ENCODE results near the gene INTS7. TPM values are rescaled to one million over a fixed set of nuclear protein-coding genes. Genes with fewer than 3 reads are reported as not detected.
"Not testable (repeated sequence)": the region's sequence is repeated elsewhere in the genome, so short reads cannot be mapped to it uniquely, and the experiment has no call there.

INTS7 gene
- total RNA-seq, 1 experiment from 2014 or later = 16.1 TPM

DNA sequence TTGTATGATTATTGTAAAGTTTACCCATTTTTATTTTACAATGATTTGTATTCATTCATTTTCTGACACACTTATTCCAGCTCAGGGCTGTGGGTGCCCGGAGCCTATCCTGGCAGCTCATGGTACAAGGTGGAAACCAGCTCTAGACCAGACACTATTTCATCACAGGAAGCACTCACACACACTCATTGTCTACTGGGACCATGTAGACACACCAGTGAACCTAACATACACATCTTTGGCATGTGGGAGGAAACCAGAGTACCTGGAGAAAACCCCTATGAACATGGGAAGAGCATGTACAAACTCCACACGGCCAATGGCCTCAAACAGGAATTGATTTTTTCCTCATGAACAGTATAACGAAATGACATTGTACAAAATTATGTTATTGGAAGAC lies 2.5 kb upstream of the INTS7 start:
- no peak for DNase-seq (ENCODE audit: low spot score)

DNA sequence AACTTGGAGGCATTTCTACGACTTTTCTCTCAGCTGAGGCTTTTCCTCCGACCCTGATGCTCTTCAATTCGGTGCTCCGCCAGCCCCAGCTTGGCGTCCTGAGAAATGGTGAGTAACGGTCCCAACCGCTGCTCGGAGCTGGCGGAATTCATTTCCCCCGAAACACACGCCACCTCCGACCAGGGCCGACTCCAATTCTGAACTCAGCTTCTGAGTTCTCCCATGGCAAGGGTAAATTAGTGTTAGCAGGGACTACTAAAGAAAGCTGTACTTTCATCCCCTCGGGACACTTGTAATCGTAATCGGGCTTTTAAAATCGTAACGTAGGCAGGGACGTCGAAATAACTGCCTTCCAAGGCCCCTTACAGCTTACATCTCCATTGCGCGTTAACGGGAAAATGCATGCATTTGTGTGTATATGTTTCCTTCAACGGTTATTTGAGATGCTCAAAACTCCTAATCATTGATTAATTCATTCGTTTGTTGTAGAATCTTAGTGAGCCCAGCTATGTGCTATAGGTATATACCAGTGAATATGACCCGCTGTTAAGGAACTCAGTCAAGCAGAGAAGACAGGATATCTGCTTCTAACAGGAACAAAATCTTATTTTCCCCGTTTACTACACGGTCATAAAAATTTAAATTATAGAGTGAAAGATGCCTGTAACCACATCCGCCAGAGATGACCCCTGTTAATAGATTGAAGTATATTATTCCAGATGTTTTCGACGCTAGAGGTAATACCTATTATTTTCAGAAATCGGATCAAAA lies 663 bp upstream of the INTS7 start:
- peak; percentile 55 for DNase-seq (ENCODE audit: low spot score)

DNA sequence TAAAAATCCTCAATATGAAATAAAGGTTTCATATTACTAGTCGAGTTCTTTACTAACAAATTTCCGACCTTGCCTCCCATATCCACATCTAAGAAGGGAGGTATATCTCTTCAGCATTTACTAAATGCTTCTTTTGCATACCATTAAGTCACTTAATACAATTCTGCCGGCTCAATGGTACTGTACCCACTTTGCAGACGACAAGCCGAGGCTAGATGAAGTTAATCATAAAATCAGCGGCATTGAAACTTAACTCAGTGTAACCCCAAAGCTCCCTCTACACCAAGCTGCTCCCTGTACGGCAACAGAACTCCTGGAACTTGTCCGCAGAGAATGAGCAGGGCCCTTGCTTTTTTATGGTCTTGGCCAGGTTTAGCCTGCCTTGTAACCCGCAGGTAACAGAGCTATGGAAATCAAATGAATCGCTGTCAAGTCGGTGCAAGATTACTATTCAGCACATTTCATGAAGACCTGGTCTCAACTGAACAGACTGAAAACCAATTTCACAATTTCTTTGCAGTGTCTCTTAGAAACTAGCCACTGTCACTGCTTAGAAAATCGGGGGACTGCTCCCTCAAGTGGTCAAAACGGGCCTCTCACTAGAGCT lies 738 bp downstream of the INTS7 start:
- no peak for DNase-seq (ENCODE audit: low spot score)

DNA sequence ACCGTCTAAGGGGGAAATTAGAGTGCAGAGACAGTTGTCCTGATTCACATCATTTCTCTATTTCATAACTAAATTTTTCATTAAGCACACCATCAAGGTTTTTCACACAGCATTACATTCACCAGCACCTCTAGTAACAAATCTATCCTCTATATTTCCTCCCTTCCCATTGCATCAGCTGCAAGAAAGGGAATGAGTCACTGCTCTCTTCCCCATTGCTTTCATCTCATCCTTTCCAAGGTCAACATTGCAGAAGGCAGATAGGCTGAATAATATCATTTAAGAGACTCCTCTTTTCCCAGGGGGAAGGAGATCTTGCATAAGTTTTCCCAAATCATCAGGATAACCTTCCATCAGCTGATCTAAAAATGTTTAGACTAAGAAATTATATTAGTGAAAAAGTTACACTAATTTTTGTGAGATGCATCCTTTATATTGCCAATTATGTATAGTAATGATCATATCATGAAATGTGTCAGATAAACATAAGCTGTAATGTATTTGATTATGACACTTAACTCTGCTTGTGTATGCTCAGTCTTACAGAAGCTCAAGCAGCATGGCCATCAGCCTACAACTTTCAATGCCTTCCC lies 4.3 kb downstream of the INTS7 start:
- no peak for DNase-seq (ENCODE audit: low spot score)

DNA sequence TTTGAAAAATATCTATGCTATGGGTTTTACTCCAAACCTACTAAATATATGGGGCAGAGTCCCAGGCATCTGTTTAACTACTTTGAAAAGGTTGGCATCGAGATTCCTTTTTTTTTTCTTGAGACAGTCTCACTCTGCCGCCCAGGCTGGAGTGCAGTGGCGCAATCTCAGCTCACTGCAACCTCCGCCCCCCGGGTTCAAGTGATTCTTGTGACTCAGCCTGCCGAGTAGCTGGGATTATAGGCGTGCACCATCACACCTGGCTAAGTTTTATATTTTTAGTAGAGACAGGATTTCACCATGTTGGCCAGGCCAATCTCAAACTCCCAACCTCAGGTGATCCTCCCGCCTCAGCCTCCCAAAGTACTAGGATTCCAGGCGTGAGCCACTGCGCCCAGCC lies 7.6 kb downstream of the INTS7 start:
- not testable (repeated sequence) for DNase-seq (ENCODE audit: low spot score)

DNA sequence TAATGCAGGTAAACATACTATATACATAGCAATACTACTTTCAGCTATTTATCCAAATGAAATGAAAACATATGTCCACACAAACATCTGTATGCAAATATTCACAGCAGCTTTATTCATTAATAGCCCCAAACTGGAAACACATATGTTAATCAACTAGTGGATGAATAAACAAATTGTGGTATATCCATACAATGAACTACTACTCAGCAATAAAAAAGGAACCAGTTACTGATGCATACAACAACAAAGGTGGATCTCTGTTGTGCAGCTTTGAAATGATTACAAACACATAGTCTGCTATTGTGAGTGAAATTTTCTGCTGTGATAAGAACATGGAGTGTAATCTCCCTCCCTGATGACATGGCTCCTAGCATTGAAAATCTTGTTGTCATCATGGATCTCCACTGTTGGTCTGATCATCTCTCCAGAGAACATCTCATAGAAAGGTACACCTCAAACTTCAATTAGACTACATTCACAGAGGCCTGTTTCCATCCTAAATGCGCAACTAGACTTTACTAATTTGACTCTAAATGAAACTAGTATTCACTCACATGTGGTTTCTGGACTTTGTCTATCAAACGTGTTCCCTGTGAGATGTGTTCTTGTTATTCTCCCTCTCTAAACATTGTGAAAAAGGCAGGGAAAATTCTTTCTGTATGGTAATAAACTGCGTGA lies 10.7 kb downstream of the INTS7 start:
- DNase-seq (ENCODE audit: low spot score) = no peak

DNA sequence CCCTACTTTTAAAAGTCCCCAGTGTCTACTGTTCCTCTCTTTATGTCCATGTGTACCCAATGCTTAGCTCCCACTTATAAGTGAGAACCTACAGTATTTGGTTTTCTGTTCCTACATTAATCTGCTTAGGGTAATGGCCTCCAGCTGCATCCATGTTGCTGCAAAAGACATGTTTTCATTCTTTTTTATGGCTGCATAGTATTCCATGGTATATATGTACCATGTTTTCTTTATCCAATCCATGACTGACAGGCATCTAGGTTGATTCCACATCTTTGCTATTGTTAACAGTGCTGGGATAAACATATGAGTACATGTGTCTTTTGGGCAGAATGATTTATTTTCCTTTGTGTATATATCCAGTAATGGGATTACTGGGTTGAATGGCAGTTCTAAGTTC lies 12.4 kb downstream of the INTS7 start:
- DNase-seq (ENCODE audit: low spot score) = not testable (repeated sequence)

DNA sequence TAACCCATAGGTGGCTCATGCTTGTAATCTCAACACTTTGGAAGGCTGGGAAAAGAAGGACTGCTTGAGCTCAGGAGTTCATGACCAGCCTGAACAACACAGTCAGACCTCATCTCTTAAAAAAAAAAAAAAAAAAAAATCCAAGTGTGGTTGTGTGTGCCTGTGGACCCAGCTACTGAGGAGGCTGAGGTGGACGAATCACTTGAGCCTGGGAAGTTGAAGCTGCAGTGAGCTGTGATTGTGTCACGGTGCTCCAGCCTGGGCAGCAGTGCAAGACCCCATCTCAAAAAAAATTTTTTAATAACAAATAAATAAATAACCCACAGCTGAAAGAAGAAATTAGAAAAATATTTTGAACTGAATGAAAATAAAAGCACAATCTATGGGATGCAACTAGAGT lies 13.8 kb downstream of the INTS7 start:
- DNase-seq (ENCODE audit: low spot score) = no peak

DNA sequence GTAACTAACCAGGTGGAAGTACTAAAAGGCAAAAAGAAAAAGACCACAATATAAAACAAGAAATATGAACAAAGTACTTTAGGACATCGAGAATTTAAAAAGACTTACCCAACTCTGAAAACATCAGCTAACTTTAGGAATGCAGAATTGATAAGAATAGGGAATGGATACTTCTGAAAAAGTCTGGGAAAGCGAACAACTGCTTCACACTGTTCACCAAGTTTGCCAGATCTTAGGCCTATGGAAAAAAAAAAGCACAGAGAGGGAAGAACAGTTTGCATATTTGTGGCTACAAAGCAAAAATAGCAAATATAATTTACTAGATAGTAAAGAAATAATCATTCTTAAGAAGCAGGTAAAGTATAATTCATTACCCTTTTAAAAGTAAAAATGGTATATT lies 14.4 kb downstream of the INTS7 start:
- DNase-seq (ENCODE audit: low spot score) = no peak

DNA sequence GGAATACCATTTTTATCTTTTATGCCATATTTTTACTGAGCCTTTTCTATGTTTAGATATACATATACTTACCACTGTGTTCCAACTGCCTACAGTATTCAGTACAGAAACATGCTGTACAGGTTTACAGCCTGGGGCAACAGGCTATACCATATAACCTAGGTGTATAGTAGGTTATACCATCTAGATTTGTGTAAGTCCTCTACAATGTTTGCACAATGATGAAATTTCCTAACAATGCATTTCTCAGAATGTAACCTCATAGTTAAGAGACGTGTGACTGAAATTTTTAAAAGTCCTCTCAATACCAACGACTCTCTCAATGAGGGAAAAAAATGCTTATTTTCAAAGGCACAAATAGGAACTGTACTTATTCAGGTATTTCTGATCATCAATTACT lies 21.7 kb downstream of the INTS7 start:
- DNase-seq (ENCODE audit: low spot score) = no peak

DNA sequence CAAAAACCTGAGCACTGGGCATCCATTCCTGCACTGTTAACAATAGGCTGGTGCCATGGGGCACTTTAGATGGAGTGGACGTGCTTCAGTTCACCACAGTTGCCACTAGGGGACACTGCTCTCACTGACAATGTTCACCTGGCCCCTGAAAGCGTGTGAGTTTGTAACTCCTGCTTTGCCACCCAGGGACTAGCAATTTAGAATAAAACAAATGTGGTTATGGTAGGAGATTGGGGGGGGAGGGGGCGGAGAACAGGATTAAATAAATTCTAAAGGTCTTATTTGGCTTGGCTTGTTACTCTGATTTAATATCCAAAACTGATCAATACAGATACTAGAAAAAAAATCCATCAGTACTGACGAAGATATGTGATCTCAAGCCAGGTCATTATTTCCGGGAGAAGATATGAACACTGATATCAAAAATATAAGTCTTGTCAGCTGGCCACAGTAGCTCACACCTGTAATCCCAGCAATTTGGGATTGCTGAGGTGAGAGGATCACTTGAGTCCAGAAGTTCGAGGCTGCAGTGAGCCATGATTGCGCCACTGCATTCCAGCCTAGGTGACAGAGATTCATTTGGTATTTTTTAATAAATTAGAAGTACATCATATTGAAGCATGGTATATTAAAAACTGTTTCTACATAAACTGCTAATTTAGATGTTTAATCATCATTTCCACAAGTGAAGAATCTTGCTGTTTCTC lies 23.2 kb downstream of the INTS7 start:
- DNase-seq (ENCODE audit: low spot score) = peak; percentile 76

DNA sequence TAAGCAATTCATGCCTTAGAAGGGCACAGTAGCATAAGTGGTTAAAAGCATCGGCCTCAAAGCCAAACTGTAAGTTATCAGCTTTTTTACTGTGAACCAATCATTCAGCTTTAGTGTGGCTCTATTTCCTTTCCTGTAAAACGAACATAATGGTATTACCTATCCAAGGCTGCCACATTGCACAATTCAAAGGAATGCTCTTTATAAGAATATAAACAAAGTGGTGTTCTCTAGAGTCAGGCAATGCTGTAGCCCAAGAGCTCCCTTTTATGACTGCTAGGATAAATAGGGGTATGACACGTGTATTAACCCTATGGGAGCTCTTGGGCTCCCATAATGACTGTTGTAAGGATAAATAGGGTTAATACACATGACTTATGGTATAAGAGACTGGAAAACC lies 25.4 kb downstream of the INTS7 start:
- no peak for DNase-seq (ENCODE audit: low spot score)

DNA sequence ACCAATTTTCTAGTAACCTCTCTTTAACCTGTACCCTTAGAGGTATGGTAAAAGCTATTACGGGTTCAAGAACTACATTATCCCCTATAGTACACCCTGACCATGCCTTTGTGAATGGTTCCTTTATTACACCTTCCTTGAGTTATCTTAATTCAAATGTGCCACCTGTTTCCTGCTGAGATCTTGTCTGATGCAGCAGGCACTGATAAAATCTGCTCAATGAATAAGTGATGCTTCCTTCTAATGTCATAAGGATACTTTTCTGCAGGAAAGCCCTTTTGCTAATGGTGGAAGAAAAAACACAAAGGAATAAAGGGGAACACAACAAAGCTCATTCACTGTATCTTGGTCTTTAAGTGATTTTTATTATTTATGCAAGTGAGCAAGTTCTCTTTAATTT lies 25.8 kb downstream of the INTS7 start:
- DNase-seq (ENCODE audit: low spot score) = no peak

DNA sequence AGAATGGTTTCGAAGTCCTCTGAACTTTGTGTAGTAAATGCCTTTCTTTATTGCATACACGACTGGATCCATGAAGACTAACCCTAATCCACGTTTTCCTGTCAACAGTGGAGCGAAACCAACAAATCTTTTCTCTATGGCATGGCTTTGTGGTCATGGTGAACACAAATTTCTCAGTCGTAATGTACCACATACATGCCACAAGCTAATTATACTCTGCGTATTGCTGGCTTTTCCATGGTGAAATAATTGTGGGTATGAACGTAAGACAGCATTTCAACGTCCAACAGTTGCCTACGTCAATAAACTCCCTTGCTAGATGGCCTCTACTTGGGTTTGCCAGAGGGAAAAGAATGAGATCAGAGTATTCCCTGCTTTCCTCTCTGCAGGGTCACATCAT lies 27.5 kb downstream of the INTS7 start:
- no peak for DNase-seq (ENCODE audit: low spot score)

DNA sequence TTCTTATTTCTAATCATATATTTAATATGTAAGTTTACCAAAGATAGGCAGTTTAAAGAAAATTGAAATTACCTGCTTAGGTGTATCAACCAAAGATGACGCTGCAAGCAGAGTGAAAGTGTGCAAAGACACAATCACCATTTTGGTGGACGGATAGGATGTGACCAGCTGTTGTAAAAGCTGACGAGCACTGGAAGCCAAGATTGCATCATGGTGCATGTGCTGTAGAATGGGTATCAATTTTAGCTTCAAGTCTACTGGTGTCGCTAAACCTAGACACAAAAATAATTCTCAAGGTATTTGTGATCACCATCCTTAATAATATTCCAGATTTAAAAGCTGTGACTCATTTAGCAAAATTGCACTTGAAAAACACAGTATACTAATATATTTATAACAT lies 28.2 kb downstream of the INTS7 start:
- DNase-seq (ENCODE audit: low spot score) = no peak

DNA sequence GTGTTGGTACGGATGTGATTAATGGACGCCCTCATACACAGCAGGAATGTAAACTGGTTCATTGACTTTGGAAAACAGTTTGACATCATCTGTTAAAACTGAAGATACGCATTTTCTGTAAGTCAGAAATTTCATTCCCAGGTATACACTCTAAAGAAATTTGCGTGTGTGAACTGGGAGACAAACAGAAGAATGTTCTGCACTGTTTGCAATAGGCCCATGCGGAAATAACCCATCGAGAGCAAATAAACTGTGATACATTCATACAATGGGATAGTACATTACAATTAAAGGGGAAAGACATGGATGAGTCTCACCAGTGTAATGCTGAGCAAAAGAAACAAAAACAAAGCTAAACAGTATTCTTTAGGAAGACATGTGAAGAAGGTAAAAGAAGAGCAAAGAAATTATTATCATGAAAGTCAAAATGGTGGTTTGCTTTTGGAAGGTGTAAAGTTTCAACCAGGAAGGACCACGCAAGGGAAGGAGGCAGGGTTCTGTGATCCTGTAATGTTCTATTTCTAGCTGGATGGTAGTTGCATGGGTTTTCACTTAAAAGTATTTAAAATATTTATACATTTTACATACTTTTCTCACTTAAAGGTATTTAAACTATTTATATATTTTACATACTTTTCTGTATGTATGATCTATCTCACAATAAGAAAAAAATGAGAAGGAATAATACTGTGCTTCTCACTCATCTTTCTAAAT lies 30.3 kb downstream of the INTS7 start:
- no peak for DNase-seq (ENCODE audit: low spot score)

DNA sequence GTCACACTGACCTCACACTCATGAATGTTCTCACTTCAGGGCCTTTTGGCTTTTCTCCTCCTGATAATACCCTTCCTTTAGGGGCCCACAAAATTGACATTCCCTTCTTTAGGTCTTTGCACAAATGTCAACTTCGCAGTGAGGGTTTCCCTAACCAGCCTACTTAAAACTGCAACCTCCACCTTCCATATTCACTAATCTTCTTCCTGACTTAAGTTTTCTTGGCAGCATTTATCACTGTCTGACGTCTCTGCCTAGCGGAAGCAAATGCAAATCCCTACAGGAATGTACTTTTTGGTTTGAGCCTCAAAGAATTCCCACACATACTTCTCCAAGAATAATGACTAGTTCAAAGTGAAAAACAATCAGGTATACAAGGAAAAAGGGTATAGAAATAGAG lies 32.8 kb downstream of the INTS7 start:
- no peak for DNase-seq (ENCODE audit: low spot score)

DNA sequence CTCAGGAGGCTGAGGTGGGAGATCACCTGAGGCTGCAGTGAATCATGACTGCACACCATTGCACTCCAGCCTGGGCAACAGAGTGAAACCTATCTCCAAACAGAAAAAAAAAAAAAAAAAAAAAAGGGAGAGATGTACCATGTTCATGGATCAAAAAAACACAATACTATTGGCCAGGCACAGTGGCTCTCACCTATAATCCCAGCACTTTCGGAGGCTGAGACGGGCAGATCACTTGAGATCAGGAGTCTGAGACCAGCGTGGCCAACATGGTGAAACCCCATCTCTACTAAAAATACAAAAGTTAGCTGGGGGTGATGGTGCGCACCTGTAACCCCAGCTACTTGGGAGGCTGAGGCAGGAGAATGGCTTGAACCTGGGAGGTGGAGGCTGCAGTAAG lies 37.9 kb downstream of the INTS7 start:
- not testable (repeated sequence) for DNase-seq (ENCODE audit: low spot score)

DNA sequence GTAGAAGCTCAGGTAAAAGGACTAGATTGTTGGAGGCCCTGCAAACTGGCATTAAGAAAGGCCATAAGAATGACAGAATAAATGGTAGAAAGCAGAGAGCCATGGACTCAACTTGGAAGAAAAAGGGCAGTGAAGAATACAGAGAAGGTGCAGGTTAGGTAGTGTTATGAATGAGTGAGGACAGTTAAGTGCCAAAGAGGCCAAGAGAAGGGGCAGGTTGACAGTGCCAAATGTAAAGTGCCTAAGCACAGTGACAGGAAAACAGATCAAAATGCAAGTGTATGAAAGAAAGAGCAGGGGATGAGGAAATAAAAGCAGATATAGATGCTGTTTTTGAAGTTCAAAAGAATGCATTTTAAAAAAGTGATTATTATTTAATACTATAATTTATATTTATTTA lies 43.7 kb downstream of the INTS7 start:
- no peak for DNase-seq (ENCODE audit: low spot score)

DNA sequence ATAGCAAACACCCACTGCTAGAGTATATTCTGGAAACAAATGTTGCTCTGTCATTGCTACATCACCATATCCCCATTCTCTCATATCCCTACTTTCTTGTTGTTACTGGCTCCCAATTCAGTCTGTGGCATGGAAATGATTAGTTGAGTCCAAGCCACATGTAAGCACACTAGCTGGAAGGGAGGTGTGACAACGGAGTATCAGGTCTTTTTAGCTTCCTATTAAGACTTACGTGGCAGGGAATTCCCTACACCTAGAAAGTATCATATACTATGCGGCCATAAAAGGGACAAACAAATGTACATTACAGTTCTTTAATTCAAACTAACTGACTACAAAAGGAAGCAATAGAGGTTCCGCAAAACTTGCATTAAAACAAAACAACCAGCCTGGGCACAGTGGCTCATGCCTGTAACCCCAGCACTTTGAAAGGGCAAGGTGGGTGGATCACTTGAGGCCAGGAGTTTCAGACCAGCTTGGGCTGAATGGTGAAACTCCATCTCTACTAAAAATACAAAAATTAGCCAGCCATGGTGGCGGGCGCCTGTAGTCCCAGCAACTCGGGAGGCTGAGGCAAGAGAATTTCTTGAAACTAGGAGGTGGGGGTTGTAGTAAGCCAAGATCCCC lies 48.6 kb downstream of the INTS7 start:
- DNase-seq (ENCODE audit: low spot score) = no peak
